ENCODE data around the gene SRSF2.

Gene SRSF2

DNA sequence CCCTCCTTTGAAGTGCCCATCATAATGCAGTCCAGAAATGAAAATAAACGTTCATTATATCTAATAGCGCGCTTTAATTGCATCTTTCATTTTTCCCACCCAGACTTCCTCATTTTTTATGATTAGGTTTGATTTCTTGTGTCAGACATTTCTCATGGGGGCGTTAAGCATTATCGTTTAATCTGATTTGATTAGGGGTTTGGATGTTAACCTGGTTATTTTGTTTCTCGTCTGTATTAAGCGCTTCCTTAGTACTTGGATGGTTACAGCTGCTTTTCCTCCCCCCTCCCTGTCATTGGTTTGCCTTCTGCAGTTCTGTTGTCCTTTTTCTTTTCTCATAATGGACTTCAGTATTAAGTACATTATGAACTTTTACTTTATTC, 1.3 kb upstream of the SRSF2 start:
- DNase-seq (ENCODE audit: low read depth), result no peak
- H3K4me3 ChIP-seq (ENCODE audit: low read depth, low read length), result peak overlapping the region; percentile 87
- TF ChIP-seq, protein P1, sequence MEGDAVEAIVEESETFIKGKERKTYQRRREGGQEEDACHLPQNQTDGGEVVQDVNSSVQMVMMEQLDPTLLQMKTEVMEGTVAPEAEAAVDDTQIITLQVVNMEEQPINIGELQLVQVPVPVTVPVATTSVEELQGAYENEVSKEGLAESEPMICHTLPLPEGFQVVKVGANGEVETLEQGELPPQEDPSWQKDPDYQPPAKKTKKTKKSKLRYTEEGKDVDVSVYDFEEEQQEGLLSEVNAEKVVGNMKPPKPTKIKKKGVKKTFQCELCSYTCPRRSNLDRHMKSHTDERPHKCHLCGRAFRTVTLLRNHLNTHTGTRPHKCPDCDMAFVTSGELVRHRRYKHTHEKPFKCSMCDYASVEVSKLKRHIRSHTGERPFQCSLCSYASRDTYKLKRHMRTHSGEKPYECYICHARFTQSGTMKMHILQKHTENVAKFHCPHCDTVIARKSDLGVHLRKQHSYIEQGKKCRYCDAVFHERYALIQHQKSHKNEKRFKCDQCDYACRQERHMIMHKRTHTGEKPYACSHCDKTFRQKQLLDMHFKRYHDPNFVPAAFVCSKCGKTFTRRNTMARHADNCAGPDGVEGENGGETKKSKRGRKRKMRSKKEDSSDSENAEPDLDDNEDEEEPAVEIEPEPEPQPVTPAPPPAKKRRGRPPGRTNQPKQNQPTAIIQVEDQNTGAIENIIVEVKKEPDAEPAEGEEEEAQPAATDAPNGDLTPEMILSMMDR (IDR thresholded peaks at IDR 0.05; ENCODE audit: insufficient read depth, low read depth, low read length, missing control alignments), result no peak

DNA sequence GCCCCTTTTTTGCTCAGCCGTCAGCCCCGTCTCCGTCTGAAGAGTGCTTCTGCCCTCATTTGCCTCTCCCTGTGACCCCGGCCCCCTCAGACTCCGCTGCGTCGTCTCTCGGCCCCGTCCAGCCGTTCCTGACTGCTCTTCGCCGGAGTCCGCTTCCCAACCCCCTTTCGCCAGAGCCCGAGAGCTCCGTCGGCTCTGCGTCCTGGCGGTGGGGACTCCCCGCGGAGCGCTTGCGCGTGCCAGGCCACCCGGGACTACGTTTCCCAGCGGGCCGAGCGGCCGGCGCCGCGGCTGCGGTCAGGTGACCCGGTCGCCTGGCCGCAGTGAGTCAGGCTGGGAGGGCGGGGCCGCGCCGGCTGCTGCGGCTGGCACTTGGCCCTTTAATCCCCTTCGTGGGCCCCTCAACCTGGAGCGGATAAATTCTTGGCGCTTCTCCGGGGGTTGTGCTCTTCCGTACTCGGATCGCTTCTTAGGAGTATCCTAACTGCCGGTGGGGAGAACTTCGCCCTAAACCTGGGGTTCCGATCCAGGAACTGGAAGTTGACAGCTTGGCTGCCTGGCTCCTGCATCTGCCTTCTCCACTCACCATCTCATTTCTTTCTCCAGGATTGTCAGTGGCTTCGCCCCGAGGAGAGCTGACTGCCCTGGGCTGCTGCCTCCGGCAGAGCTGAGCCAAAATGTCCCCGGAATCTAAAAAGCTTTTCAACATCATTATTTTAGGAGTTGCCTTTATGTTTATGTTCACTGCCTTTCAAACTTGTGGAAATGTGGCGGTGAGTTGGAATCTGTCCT, 741 bp upstream of the SRSF2 start, which contains the start of gene MFSD11:
Gene MFSD11, plus strand, starts transcription at position 444 of the 792 bp plus-strand sequence. Its CDS starts 234 bp downstream, at position 678.
- TF ChIP-seq, protein P1 (IDR thresholded peaks at IDR 0.05; ENCODE audit: insufficient read depth, low read depth, low read length, missing control alignments), result no peak
- peak within 1 kb of the TSS; percentile 87 for H3K4me3 ChIP-seq (ENCODE audit: low read depth, low read length)
- DNase-seq (ENCODE audit: low read depth), result peak; percentile 96

DNA sequence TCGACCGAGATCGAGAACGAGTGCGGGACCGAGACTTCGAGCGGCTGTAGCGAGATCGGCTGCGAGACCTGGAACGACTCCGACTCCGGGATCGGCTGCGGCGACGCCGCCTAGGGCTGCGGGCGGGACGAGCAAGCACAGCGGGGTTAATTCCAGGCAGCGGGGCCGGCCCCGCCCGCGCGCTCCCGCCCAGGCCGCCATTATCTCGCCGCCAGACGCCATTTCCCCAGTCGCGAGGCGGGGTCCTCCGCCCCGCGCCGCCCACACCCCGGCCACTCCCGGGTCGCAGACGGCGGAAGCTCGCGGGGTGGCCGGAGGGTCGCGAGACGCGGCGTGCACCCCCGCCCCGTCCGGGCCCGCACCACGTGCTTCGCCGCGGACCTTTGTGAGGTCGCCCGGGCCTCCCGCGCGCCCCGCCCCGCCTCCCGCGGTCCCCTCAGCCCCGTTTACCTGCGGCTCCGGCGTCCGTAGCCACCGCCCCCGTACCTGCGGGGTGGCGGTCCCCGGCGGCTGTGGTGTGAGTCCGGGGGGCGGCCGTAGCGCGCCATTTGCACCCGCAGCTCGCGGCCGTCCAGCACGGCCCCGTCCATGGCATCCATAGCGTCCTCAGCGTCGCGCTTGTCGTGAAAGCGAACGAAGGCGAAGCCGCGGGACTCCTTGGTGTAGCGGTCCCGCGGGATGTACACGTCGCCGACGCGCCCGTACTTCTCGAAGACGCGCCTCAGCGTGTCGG, 616 bp downstream of the SRSF2 start:
- TF ChIP-seq, protein P1 (IDR thresholded peaks at IDR 0.05; ENCODE audit: insufficient read depth, low read depth, low read length, missing control alignments), result no peak
- DNase-seq (ENCODE audit: low read depth), result peak; percentile 72
- peak overlapping the region; percentile 67 for H3K4me3 ChIP-seq (ENCODE audit: low read depth, low read length)

DNA sequence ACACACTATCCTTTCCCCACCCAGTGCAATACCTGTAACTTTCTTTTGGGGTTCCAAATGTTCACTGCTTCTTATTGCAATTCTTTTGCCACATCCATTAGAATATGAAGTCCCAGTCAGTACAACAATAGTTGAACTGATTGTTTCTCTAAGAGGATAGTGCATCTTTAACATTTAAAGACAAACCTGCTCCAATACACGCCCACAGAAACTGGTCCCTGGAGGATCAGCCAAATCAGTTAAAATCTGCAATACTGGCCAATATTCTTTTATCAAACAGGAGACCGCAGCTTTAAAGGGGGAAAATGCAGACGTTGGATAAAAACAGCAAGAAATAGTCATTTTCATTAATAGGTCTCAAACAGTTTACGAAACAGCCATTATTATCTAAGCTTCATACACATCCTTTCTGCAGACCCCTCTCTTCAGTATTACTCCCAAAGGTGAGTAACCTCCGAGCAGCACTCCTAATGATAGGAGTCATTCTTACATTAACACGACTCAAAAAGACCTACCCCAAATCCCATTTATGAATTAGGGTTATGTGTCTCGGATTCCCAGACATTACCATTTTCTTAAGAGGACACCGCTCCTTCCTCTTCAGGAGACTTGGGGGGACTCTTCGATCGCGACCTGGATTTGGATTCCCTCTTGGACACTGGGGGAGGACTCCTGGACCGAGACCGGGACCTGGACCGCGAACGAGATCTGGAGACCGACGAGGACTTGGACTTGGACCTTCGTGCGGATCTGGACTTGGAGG, 1.4 kb downstream of the SRSF2 start:
- peak overlapping the region; percentile 67 for H3K4me3 ChIP-seq (ENCODE audit: low read depth, low read length)
- no peak for DNase-seq (ENCODE audit: low read depth)
- TF ChIP-seq, protein P1 (IDR thresholded peaks at IDR 0.05; ENCODE audit: insufficient read depth, low read depth, low read length, missing control alignments), result no peak

DNA sequence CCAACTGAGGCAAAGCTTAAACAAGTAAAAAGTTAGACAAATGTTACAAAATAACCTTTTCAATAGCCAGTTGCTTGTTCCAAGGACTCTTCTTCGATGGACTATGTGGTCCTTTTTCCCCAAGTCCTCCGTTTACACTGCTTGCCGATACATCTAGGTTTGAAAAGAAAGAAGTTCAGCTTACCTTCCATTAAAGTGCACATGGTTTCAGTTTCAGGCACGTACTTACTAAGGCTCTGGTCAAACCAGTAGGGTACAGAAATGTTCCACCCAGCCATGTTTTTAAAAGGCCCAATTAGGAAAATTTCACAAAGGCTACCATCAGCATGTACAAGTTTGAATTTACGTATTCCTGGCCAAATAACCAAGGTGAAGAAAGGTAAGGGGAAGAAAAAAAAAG, 2.1 kb downstream of the SRSF2 start:
- H3K4me3 ChIP-seq (ENCODE audit: low read depth, low read length), result peak overlapping the region; percentile 67
- TF ChIP-seq, protein P1 (IDR thresholded peaks at IDR 0.05; ENCODE audit: insufficient read depth, low read depth, low read length, missing control alignments), result no peak
- peak; percentile 75 for DNase-seq (ENCODE audit: low read depth)

DNA sequence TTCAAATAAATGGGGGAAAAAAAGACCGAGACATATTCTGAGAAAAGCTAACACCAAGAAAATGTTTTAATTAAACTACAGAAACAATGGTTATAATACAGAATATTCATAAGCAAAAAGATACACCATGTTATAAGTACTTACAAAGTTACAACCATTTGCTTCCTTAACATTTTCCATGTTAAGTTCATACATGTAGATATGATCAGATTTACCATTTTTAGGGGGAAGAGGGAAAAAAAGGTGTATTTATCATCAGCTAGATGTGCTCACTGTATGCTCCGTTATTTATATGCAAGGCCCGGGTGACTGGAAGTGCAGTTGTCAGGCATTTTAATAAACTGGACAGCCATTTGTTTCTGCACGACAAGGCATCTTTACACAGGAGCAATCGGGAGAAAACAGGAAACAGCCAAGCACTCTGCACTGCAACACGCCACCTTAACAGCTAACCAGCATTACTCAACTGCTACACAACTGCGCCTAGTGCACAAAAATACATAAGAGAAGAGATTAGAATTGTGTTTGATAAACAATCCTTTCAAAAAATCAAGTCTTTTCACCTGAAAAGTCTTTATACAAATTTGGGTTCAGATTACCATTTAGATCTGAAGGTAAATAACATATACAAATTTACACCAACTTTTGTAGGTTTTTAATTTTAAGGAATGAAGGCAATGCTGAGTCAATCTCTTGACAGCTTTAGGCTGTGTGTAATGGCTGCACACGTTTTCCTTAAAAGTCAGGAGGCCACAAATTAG, 2.9 kb downstream of the SRSF2 start:
- H3K4me3 ChIP-seq (ENCODE audit: low read depth, low read length), result peak overlapping the region; percentile 67
- TF ChIP-seq, protein P1 (IDR thresholded peaks at IDR 0.05; ENCODE audit: insufficient read depth, low read depth, low read length, missing control alignments), result no peak
- DNase-seq (ENCODE audit: low read depth), result peak; percentile 37

Data from GM12865 (cell line).